A549 treated with dexamethasone at 1 μM for 4 hours (cell line): ENCODE measurements around the gene PRLR. TPM values are rescaled to one million over a fixed set of nuclear protein-coding genes. Genes with fewer than 3 reads are reported as not detected.

ENCODE experiments used
- total RNA-seq: library from RNA; stranded (reverse); fragments of 200-300 nt; extraction: Qiagen RNA extraction; gene quantifications from 5 replicates; pipeline ENCODE4 v1.2.3, GENCODE V29; 2022

The PRLR gene
- total RNA-seq, result 0.02 to 0.14 TPM (median 0.08 TPM) in 5 replicates

DNA sequence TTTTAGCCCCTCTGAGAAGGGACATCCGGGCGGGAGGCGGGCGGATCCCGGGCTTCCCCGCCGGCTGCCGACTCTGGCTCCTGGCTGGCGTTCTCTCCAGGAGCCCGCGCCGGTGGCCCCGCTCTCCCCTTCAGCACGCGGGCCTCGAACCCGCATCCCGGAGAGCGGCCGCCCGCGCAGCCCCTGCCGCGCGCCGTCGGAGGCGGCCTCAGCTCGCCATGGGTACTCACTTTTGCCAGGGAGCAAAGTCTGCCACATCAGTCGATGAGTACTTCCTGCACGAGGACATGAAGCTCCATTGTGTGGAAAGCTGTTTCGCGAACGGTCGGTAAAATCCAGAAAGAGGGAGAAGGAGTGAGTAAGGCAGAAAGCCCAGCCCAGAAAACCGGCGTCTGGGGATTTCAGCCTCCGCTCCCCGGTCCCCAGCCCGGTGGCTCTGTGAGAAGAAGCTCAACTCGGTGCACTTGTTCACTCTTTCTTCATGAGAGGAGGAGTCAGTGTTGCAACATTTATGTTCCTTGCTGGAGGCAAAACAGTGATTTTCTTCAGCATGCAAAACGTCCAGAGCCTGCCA is at the start of gene PRLR:
Gene PRLR (minus strand): TSS at position 450 of the 574 bp plus-strand sequence. CDS start 140,867 bp downstream, outside the sequence.

DNA sequence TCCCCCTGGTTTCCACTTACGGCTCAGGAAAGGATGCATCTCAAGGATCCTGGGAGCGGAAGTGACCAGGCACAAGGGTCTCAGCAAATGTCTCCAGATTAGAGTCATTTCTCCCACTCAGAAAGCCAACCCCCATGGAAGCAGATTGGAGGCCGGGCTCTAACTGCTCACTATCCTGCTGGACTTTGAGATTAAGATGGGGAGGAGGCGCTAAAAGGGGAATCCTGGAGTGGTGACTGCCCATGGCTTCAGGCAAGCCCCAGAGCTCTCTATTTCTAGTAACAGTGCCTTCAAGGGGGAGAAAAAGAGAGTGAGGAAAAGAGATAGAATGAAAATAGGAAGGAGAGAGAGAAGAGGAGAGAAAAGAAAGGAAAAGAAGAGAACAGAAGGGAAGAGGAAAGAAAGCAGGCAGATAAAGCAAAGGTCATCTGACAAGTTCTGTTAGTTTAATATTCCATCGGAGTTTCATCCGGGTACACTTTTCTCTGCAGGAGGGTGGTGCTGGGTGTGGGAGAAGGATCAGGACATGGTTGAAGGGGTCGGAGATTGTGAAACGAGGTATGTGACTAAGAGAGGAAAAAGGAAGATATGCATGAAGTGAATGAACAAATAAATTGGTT is 182.4 kb downstream of the PRLR start, which contains the start of gene AGXT2:
Gene AGXT2 (minus strand): TSS at position 165 of the 620 bp plus-strand sequence. CDS start 57 bp downstream, at position 108.

Other genes starting within 250 kb of the PRLR start
- gene AGXT2, start 182.5 kb downstream of the PRLR start, total RNA-seq, result not detected in 5 replicates